ENCODE results near the gene TBC1D26.
"Not testable (repeated sequence)": the region's sequence is repeated elsewhere in the genome, so short reads cannot be mapped to it uniquely, and the experiment has no call there.

TBC1D26 gene

GRCh38 chr17:15744074-15744676 is 12.1 kb downstream of the TBC1D26 start:
- H3K36me3 ChIP-seq (ENCODE audit: insufficient read depth) = no peaks in the 10 kb centered on the region
- H3K9ac ChIP-seq = no peak overlapping the region
- no peak overlapping the region for H3K27ac ChIP-seq
- no peak overlapping the region for H3K4me3 ChIP-seq (IDR thresholded peaks at IDR 0.05; ENCODE audit: insufficient read depth, low read depth, low read length)
- H4K20me1 ChIP-seq (ENCODE audit: insufficient read depth) = no peaks in the 10 kb centered on the region
- H3K4me1 ChIP-seq (ENCODE audit: low read depth, poor library complexity, severe bottlenecking) = no peaks in the 10 kb centered on the region
- H2AFZ ChIP-seq (ENCODE audit: low read depth) = no peak overlapping the region
- no peaks in the 10 kb centered on the region for H3K27me3 ChIP-seq (ENCODE audit: insufficient read depth, low read depth)
- H3K79me2 ChIP-seq (ENCODE audit: insufficient read depth, low read depth) = no peaks in the 10 kb centered on the region
- TF ChIP-seq, protein P1, sequence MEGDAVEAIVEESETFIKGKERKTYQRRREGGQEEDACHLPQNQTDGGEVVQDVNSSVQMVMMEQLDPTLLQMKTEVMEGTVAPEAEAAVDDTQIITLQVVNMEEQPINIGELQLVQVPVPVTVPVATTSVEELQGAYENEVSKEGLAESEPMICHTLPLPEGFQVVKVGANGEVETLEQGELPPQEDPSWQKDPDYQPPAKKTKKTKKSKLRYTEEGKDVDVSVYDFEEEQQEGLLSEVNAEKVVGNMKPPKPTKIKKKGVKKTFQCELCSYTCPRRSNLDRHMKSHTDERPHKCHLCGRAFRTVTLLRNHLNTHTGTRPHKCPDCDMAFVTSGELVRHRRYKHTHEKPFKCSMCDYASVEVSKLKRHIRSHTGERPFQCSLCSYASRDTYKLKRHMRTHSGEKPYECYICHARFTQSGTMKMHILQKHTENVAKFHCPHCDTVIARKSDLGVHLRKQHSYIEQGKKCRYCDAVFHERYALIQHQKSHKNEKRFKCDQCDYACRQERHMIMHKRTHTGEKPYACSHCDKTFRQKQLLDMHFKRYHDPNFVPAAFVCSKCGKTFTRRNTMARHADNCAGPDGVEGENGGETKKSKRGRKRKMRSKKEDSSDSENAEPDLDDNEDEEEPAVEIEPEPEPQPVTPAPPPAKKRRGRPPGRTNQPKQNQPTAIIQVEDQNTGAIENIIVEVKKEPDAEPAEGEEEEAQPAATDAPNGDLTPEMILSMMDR (conservative IDR thresholded peaks at IDR 0.05; ENCODE audit: low read depth, low read length) = no peak
- no peak overlapping the region for H3K4me2 ChIP-seq

GRCh38 chr17:15744885-15745284 is 12.8 kb downstream of the TBC1D26 start:
- no peak overlapping the region for H3K9ac ChIP-seq
- H3K4me3 ChIP-seq (IDR thresholded peaks at IDR 0.05; ENCODE audit: insufficient read depth, low read depth, low read length) = no peak overlapping the region
- TF ChIP-seq, protein P1 (conservative IDR thresholded peaks at IDR 0.05; ENCODE audit: low read depth, low read length) = no peak
- no peak overlapping the region for H2AFZ ChIP-seq (ENCODE audit: low read depth)
- H3K4me1 ChIP-seq (ENCODE audit: low read depth, poor library complexity, severe bottlenecking) = no peaks in the 10 kb centered on the region
- H4K20me1 ChIP-seq (ENCODE audit: insufficient read depth) = no peaks in the 10 kb centered on the region
- H3K79me2 ChIP-seq (ENCODE audit: insufficient read depth, low read depth) = no peaks in the 10 kb centered on the region
- no peak overlapping the region for H3K4me2 ChIP-seq
- no peak overlapping the region for H3K27ac ChIP-seq
- no peaks in the 10 kb centered on the region for H3K27me3 ChIP-seq (ENCODE audit: insufficient read depth, low read depth)
- H3K36me3 ChIP-seq (ENCODE audit: insufficient read depth) = no peaks in the 10 kb centered on the region

- H4K20me1 ChIP-seq (ENCODE audit: insufficient read depth); H2AFZ ChIP-seq (ENCODE audit: low read depth); H3K27me3 ChIP-seq (ENCODE audit: insufficient read depth, low read depth); H3K9ac ChIP-seq; H3K36me3 ChIP-seq (ENCODE audit: insufficient read depth); H3K27ac ChIP-seq; H3K4me2 ChIP-seq; H3K79me2 ChIP-seq (ENCODE audit: insufficient read depth, low read depth); H3K4me1 ChIP-seq (ENCODE audit: low read depth, poor library complexity, severe bottlenecking); H3K4me3 ChIP-seq (IDR thresholded peaks at IDR 0.05; ENCODE audit: insufficient read depth, low read depth, low read length): not testable (repeated sequence)
These were observed 17.3 kb downstream of the TBC1D26 start for GRCh38 chr17:15749403-15749802.

GRCh38 chr17:15768865-15769533 is 36.9 kb downstream of the TBC1D26 start:
- not testable (repeated sequence) for H3K36me3 ChIP-seq (ENCODE audit: insufficient read depth); H2AFZ ChIP-seq (ENCODE audit: low read depth); H3K4me1 ChIP-seq (ENCODE audit: low read depth, poor library complexity, severe bottlenecking); H3K4me3 ChIP-seq (IDR thresholded peaks at IDR 0.05; ENCODE audit: insufficient read depth, low read depth, low read length); H3K4me2 ChIP-seq; H3K9ac ChIP-seq; H3K27me3 ChIP-seq (ENCODE audit: insufficient read depth, low read depth); H3K27ac ChIP-seq; H3K79me2 ChIP-seq (ENCODE audit: insufficient read depth, low read depth); H4K20me1 ChIP-seq (ENCODE audit: insufficient read depth)

- H3K36me3 ChIP-seq (ENCODE audit: insufficient read depth); H3K4me1 ChIP-seq (ENCODE audit: low read depth, poor library complexity, severe bottlenecking); H3K27ac ChIP-seq; H3K9ac ChIP-seq; H3K27me3 ChIP-seq (ENCODE audit: insufficient read depth, low read depth); H2AFZ ChIP-seq (ENCODE audit: low read depth); H3K4me3 ChIP-seq (IDR thresholded peaks at IDR 0.05; ENCODE audit: insufficient read depth, low read depth, low read length); H3K79me2 ChIP-seq (ENCODE audit: insufficient read depth, low read depth); H4K20me1 ChIP-seq (ENCODE audit: insufficient read depth); H3K4me2 ChIP-seq: not testable (repeated sequence)
These were observed 38.6 kb downstream of the TBC1D26 start for GRCh38 chr17:15770679-15771078.

DNA sequence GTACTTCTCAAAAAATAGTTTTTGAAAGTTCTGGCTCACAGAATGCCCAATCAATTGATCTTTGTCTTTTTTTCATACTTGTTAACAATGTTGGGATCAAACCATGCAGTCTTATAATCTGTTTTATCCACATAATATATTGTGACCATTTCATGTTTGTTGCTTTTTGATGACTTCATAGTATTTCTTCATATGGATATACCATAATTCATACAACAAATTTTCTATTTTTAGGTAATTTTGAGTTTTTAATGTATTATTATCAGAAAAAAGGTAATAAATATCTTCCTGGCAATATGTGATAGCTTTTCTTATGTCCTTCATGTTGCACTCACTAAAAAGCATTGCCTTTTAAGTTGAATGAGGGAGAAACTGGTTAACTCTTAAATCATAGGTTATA is 44.8 kb downstream of the TBC1D26 start:
- Histone ChIP-seq H3K79me2 (ENCODE audit: insufficient read depth, low read depth) (no peaks in the 10 kb centered on the region), H3K36me3 (ENCODE audit: insufficient read depth) (no peaks in the 10 kb centered on the region), H3K4me1 (ENCODE audit: low read depth, poor library complexity, severe bottlenecking) (no peaks in the 10 kb centered on the region), H3K4me2 (no peak overlapping the region), H4K20me1 (ENCODE audit: insufficient read depth) (no peaks in the 10 kb centered on the region), H3K4me3 (IDR thresholded peaks at IDR 0.05; ENCODE audit: insufficient read depth, low read depth, low read length) (no peak overlapping the region), H3K9ac (no peak overlapping the region), H3K27ac (no peak overlapping the region), H3K27me3 (ENCODE audit: insufficient read depth, low read depth) (no peaks in the 10 kb centered on the region), H2AFZ (ENCODE audit: low read depth) (no peak overlapping the region)
- TF ChIP-seq, protein P1 (conservative IDR thresholded peaks at IDR 0.05; ENCODE audit: low read depth, low read length) = no peak
